Large intestine (tissue), 3 donors: ENCODE data around the gene NGLY1. TPM values are rescaled to one million over a fixed set of nuclear protein-coding genes. Genes with fewer than 3 reads are reported as not detected.

ENCODE experiments used
- DNase-seq, 2 donors: peaks; one replicate each; pipeline versions ENCODE4 v3.0.0 to v3.0.0-alpha.2; 2013
- H3K27ac ChIP-seq: one replicate; pipeline ENCODE4 v1.5.1; 2013; ENCODE audit warnings: low read length
- H3K27me3 ChIP-seq: 2 replicates; pipeline ENCODE4 v1.6.1; 2013; ENCODE audit warnings: low read length; ENCODE audit not compliant: control insufficient read depth, insufficient read depth
- H3K36me3 ChIP-seq: 2 replicates; pipeline ENCODE4 v1.6.1; 2013; ENCODE audit warnings: low read length; ENCODE audit not compliant: control insufficient read depth, insufficient read depth
- H3K4me1 ChIP-seq: one replicate; pipeline ENCODE4 v1.6.1; 2013; ENCODE audit warnings: low read length; ENCODE audit not compliant: control insufficient read depth, insufficient read depth
- H3K4me3 ChIP-seq: one replicate; pipeline ENCODE4 v1.5.1; 2013; ENCODE audit warnings: low read length
- H3K9me3 ChIP-seq: one replicate; pipeline ENCODE4 v1.6.1; 2013; ENCODE audit warnings: mild to moderate bottlenecking, low read depth, low read length, moderate library complexity; ENCODE audit not compliant: control insufficient read depth
- WGBS: methylation state at CpG from one replicate; pipeline ENCODE4 v1.1.5; 2013; ENCODE audit warnings: low lambda C conversion rate; ENCODE audit not compliant: insufficient coverage; 5-methylcytosine and 5-hydroxymethylcytosine counted together
- polyA plus RNA-seq: library from polyadenylated mRNA; unstranded; fragments of 120-200 nt; gene quantifications from one replicate; pipeline ENCODE4 v1.2.1, GENCODE V29; 2013

Gene NGLY1
- polyA plus RNA-seq, 1 donor, result 31.1 TPM

GRCh38 chr3:25818335-25818734, 35.1 kb upstream of the NGLY1 start:
- H3K9me3 ChIP-seq, result peaks cover 3% of the 10 kb centered on the region
- WGBS, result 50% methylated on average over 2 of the region's 4 CpGs
- no peaks in the 10 kb centered on the region for H3K36me3 ChIP-seq
- no peak overlapping the region for H3K27ac ChIP-seq
- H3K27me3 ChIP-seq, result peaks cover 2% of the 10 kb centered on the region
- no peak for DNase-seq
- H3K4me1 ChIP-seq, result peaks cover 2% of the 10 kb centered on the region
- no peak overlapping the region for H3K4me3 ChIP-seq

- peaks cover 2% of the 10 kb centered on the region for H3K4me1 ChIP-seq
- peaks cover 3% of the 10 kb centered on the region for H3K9me3 ChIP-seq
- H3K4me3 ChIP-seq, result no peak overlapping the region
- no peak overlapping the region for H3K27ac ChIP-seq
- H3K27me3 ChIP-seq, result no peaks in the 10 kb centered on the region
- DNase-seq, result no peak
- WGBS, result no CpG with 5 or more reads among the region's 1 CpG
- H3K36me3 ChIP-seq, result no peaks in the 10 kb centered on the region
These were observed 34.4 kb upstream of the NGLY1 start for GRCh38 chr3:25817638-25818037.

- Histone ChIP-seq H3K4me3 (no peak overlapping the region), H3K36me3 (no peaks in the 10 kb centered on the region), H3K27ac (no peak overlapping the region), H3K27me3 (no peaks in the 10 kb centered on the region), H3K4me1 (peaks cover 2% of the 10 kb centered on the region), H3K9me3 (peaks cover 3% of the 10 kb centered on the region)
- peak in 1 of 2 donors; percentile 25 for DNase-seq
- WGBS, result 0% methylated on average over 1 of the region's 1 CpG
These were observed 33.9 kb upstream of the NGLY1 start for GRCh38 chr3:25817107-25817506.

- no peaks in the 10 kb centered on the region for H3K27me3 ChIP-seq
- no peak overlapping the region for H3K27ac ChIP-seq
- WGBS, result 100% methylated on average over 1 of the region's 4 CpGs
- H3K4me1 ChIP-seq, result peaks cover 2% of the 10 kb centered on the region
- H3K36me3 ChIP-seq, result no peaks in the 10 kb centered on the region
- peaks cover 3% of the 10 kb centered on the region for H3K9me3 ChIP-seq
- H3K4me3 ChIP-seq, result no peak overlapping the region
- DNase-seq, result no peak
These were observed 29.4 kb upstream of the NGLY1 start for GRCh38 chr3:25812644-25813043.

GRCh38 chr3:25804676-25805075, 21.4 kb upstream of the NGLY1 start:
- Histone ChIP-seq H3K9me3 (no peaks in the 10 kb centered on the region), H3K4me1 (no peaks in the 10 kb centered on the region), H3K4me3 (no peak overlapping the region), H3K27ac (no peak overlapping the region), H3K36me3 (no peaks in the 10 kb centered on the region), H3K27me3 (no peaks in the 10 kb centered on the region)
- no peak for DNase-seq
- no CpG with 5 or more reads among the region's 1 CpG for WGBS

GRCh38 chr3:25803833-25804232, 20.6 kb upstream of the NGLY1 start:
- no peaks in the 10 kb centered on the region for H3K9me3 ChIP-seq
- H3K4me1 ChIP-seq, result no peaks in the 10 kb centered on the region
- H3K27me3 ChIP-seq, result no peaks in the 10 kb centered on the region
- no peak overlapping the region for H3K4me3 ChIP-seq
- H3K36me3 ChIP-seq, result no peaks in the 10 kb centered on the region
- no peak for DNase-seq
- no peak overlapping the region for H3K27ac ChIP-seq
- WGBS, result no CpG with 5 or more reads among the region's 2 CpGs

- Histone ChIP-seq H3K36me3 (no peaks in the 10 kb centered on the region), H3K4me1 (no peaks in the 10 kb centered on the region), H3K27me3 (no peaks in the 10 kb centered on the region), H3K9me3 (no peaks in the 10 kb centered on the region), H3K4me3 (no peak overlapping the region), H3K27ac (no peak overlapping the region)
- 94% methylated on average over 2 of the region's 3 CpGs for WGBS
- DNase-seq, result no peak
These were observed 18.5 kb upstream of the NGLY1 start for GRCh38 chr3:25801786-25802185.

GRCh38 chr3:25789596-25790556, 6.6 kb upstream of the NGLY1 start, which contains the start of gene OXSM:
Gene OXSM (plus strand): TSS chr3:25790090. CDS start chr3:25791021, 931 bp downstream.
- Histone ChIP-seq H3K36me3 (peaks cover 3% of the 10 kb centered on the region), H3K9me3 (no peaks in the 10 kb centered on the region), H3K27me3 (no peaks in the 10 kb centered on the region), H3K27ac (peak within 1 kb of the TSS; percentile 77), H3K4me1 (peaks cover 5% of the 10 kb centered on the region), H3K4me3 (peak within 1 kb of the TSS; percentile 83)
- peak; percentile 93 to 95 for DNase-seq
- 0% methylated on average over 3 of the region's 56 CpGs for WGBS

GRCh38 chr3:25789209-25789595, 6.0 kb upstream of the NGLY1 start:
- no peak for DNase-seq
- Histone ChIP-seq H3K4me3 (peak overlapping the region; percentile 83), H3K36me3 (peaks cover 3% of the 10 kb centered on the region), H3K27ac (no peak overlapping the region), H3K27me3 (no peaks in the 10 kb centered on the region), H3K9me3 (no peaks in the 10 kb centered on the region), H3K4me1 (peaks cover 5% of the 10 kb centered on the region)
- no CpG with 5 or more reads among the region's 2 CpGs for WGBS

GRCh38 chr3:25787689-25788088, 4.4 kb upstream of the NGLY1 start:
- Histone ChIP-seq H3K4me3 (no peak overlapping the region), H3K9me3 (no peaks in the 10 kb centered on the region), H3K27me3 (no peaks in the 10 kb centered on the region), H3K4me1 (peaks cover 5% of the 10 kb centered on the region), H3K36me3 (no peaks in the 10 kb centered on the region), H3K27ac (no peak overlapping the region)
- no peak for DNase-seq
- 33% methylated on average over 1 of the region's 3 CpGs for WGBS
